Astrocyte (in vitro differentiated cells and primary cell): ENCODE data around the gene EPS8L1. TPM values are rescaled to one million over a fixed set of nuclear protein-coding genes. Genes with fewer than 3 reads are reported as not detected.

ENCODE experiments used
- DNase-seq: peaks from one replicate; pipeline ENCODE4 v3.0.0-alpha.2; 2010; ENCODE audit warnings: low read depth
- FAIRE-seq: peaks from 2 replicates; lab custom pipeline; 2011; peaks lifted over from hg19 to GRCh38; lab: Jason Lieb, UNC
- H2AFZ ChIP-seq: 2 replicates; pipeline ENCODE4 v1.6.0; 2012; ENCODE audit warnings: low read depth, low read length, inconsistent platforms
- H3K27ac ChIP-seq: 2 replicates; pipeline ENCODE4 v1.5.1; 2011; ENCODE audit warnings: low read depth, low read length, inconsistent platforms
- H3K27me3 ChIP-seq: 2 replicates; pipeline ENCODE4 v1.6.0; 2011; ENCODE audit warnings: low read length, inconsistent platforms; ENCODE audit not compliant: insufficient read depth
- H3K36me3 ChIP-seq: 2 replicates; pipeline ENCODE4 v1.5.1; 2011; ENCODE audit warnings: low read length, inconsistent platforms; ENCODE audit not compliant: insufficient read depth
- H3K4me1 ChIP-seq: 2 replicates; pipeline ENCODE4 v1.5.1; 2011; ENCODE audit warnings: low read length, inconsistent platforms; ENCODE audit not compliant: insufficient read depth
- H3K4me2 ChIP-seq: 2 replicates; pipeline ENCODE4 v1.6.0; 2012; ENCODE audit warnings: low read length, inconsistent platforms
- H3K4me3 ChIP-seq: 2 replicates; pipeline ENCODE4 v1.5.1; 2011; ENCODE audit warnings: low read depth, mild to moderate bottlenecking, low read length, inconsistent platforms; ENCODE audit not compliant: insufficient read depth
- H3K79me2 ChIP-seq: 2 replicates; pipeline ENCODE4 v1.6.0; 2012; ENCODE audit warnings: mild to moderate bottlenecking, low read length, inconsistent platforms; ENCODE audit not compliant: insufficient read depth
- H3K9ac ChIP-seq: 2 replicates; pipeline ENCODE4 v1.6.0; 2012; ENCODE audit warnings: mild to moderate bottlenecking, low read length, inconsistent platforms
- H3K9me3 ChIP-seq: 2 replicates; pipeline ENCODE4 v1.5.1; 2012; ENCODE audit warnings: low read depth, mild to moderate bottlenecking, low read length, inconsistent platforms; ENCODE audit not compliant: insufficient read depth
- H4K20me1 ChIP-seq: 2 replicates; pipeline ENCODE4 v1.6.0; 2012; ENCODE audit warnings: low read length, inconsistent platforms; ENCODE audit not compliant: insufficient read depth
- H3K27ac Mint-ChIP-seq: one replicate; pipeline ENCODE4 v1.8.0; 2021; ENCODE audit warnings: mild to moderate bottlenecking, mixed read lengths; ENCODE audit not compliant: unreplicated experiment
- H3K27me3 Mint-ChIP-seq: one replicate; pipeline ENCODE4 v1.8.0; 2021; ENCODE audit warnings: low read depth, mixed read lengths; ENCODE audit not compliant: unreplicated experiment
- H3K36me3 Mint-ChIP-seq: one replicate; pipeline ENCODE4 v1.8.0; 2021; ENCODE audit warnings: low read depth, mixed read lengths; ENCODE audit not compliant: unreplicated experiment
- H3K4me1 Mint-ChIP-seq: one replicate; pipeline ENCODE4 v1.8.0; 2021; ENCODE audit warnings: low read depth, mixed read lengths; ENCODE audit not compliant: unreplicated experiment
- H3K4me3 Mint-ChIP-seq: one replicate; pipeline ENCODE4 v1.8.0; 2021; ENCODE audit warnings: mild to moderate bottlenecking, moderate library complexity, mixed read lengths; ENCODE audit not compliant: unreplicated experiment
- H3K9me3 Mint-ChIP-seq: one replicate; pipeline ENCODE4 v1.8.0; 2021; ENCODE audit warnings: mild to moderate bottlenecking, mixed read lengths; ENCODE audit not compliant: unreplicated experiment
- EZH2 ChIP-seq: IDR thresholded peaks from 2 replicates; pipeline ENCODE4 v1.6.1; 2012; ENCODE audit warnings: mild to moderate bottlenecking, low read length, inconsistent platforms; ENCODE audit not compliant: insufficient read depth
- total RNA-seq: library from RNA; stranded (reverse); gene quantifications from 2 replicates; pipeline ENCODE4 v1.2.1, GENCODE V29; 2021
- TF ChIP-seq, protein P1 (sequence below): IDR thresholded peaks from 2 replicates; pipeline ENCODE4 v1.5.1; 2011; ENCODE audit warnings: low read depth, mild to moderate bottlenecking, inconsistent platforms, low read length, moderate library complexity; ENCODE audit not compliant: insufficient read depth

The EPS8L1 gene
- total RNA-seq, 1 donor from 2014 or later = 9.2 TPM

DNA sequence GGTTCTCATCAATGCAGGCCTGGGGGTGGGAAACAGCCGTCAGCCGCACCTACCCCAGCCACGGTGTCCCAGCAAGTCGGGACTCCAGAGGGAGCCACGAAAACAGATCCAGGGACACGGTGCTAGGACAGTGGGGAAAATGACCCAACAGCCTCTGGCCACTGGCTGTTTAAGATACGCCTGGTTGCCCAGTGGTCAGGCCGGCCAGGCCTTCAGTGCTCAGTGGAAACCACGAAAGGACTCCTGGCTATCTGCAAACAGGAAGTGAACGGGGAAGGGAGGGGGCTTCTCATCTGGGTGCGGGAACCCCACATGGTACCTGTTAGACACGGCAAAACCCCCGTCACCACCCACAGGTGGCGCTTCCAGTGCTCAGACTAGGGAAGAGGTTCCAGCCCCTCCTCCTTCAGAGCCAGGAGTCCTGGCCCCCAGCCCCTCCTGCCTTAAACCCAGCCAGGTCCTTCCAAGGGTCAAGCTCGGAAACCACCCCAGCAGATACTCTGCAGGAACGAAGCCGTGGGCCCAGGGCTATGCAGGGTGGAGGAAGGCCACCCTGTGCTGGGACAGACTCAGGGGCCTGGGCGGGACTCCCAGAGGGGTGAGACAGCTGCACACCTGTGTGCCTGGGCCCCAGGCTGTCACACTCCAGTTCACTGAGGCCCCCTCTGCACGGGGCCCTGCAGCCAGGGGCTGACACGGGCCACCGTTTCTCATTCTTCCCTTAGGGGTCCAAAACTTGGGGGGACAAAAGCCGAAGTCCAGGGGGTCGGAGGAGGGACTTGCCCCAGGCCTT lies 37.3 kb downstream of the EPS8L1 start:
- Histone ChIP-seq H3K4me1 (peaks cover 32% of the 10 kb centered on the region), H3K9ac (peak overlapping the region; percentile 81), H2AFZ (no peak overlapping the region), H3K27ac (peak overlapping the region; percentile 85), H3K79me2 (peaks cover 82% of the 10 kb centered on the region), H3K36me3 (no peaks in the 10 kb centered on the region), H4K20me1 (peaks cover 82% of the 10 kb centered on the region), H3K4me2 (peak overlapping the region; percentile 64), H3K27me3 (no peaks in the 10 kb centered on the region), H3K9me3 (no peaks in the 10 kb centered on the region), H3K4me3 (no peak overlapping the region)
- H3K36me3 Mint-ChIP-seq = no peaks in the 10 kb centered on the region
- H3K4me3 Mint-ChIP-seq = no peak overlapping the region
- no peaks in the 10 kb centered on the region for H3K27me3 Mint-ChIP-seq
- TF ChIP-seq, protein P1, sequence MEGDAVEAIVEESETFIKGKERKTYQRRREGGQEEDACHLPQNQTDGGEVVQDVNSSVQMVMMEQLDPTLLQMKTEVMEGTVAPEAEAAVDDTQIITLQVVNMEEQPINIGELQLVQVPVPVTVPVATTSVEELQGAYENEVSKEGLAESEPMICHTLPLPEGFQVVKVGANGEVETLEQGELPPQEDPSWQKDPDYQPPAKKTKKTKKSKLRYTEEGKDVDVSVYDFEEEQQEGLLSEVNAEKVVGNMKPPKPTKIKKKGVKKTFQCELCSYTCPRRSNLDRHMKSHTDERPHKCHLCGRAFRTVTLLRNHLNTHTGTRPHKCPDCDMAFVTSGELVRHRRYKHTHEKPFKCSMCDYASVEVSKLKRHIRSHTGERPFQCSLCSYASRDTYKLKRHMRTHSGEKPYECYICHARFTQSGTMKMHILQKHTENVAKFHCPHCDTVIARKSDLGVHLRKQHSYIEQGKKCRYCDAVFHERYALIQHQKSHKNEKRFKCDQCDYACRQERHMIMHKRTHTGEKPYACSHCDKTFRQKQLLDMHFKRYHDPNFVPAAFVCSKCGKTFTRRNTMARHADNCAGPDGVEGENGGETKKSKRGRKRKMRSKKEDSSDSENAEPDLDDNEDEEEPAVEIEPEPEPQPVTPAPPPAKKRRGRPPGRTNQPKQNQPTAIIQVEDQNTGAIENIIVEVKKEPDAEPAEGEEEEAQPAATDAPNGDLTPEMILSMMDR = no peak
- TF ChIP-seq EZH2 = no peak
- peak overlapping the region; percentile 92 for H3K27ac Mint-ChIP-seq
- H3K9me3 Mint-ChIP-seq = no peaks in the 10 kb centered on the region
- no peak for FAIRE-seq
- DNase-seq = no peak
- H3K4me1 Mint-ChIP-seq = peaks cover 12% of the 10 kb centered on the region

DNA sequence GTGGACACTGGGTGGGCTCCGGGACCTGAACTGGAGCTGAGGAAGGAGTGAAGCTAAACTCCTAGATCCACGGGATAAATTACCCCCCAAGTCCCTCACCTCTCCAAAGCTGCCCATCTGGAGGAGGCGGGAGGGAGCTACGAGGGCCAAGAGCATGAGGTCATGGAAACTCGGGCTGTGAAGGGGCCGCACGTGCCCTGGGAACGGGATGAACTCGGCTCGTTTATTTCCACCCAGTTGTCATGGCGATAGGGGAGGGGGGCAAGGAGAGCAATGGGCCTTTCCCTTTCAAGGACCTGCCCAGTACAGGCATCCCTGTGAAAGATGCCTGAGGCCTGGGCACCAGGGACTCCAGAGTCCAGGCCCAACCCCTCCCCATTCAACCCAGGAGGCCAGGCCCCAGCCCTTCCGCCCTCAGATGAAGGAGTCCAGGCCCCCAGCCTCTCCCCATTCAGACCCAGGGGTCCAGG lies 37.9 kb downstream of the EPS8L1 start:
- H3K27me3 Mint-ChIP-seq = no peaks in the 10 kb centered on the region
- no peaks in the 10 kb centered on the region for H3K9me3 Mint-ChIP-seq
- Histone ChIP-seq H3K4me2 (peak overlapping the region; percentile 64), H3K27ac (peak overlapping the region; percentile 85), H3K79me2 (peaks cover 78% of the 10 kb centered on the region), H3K4me3 (no peak overlapping the region), H4K20me1 (peaks cover 81% of the 10 kb centered on the region), H3K9me3 (no peaks in the 10 kb centered on the region), H3K9ac (peak overlapping the region; percentile 81), H3K4me1 (peaks cover 39% of the 10 kb centered on the region), H3K27me3 (no peaks in the 10 kb centered on the region), H3K36me3 (no peaks in the 10 kb centered on the region), H2AFZ (no peak overlapping the region)
- no peaks in the 10 kb centered on the region for H3K36me3 Mint-ChIP-seq
- DNase-seq (peak; percentile 78), FAIRE-seq (no peak)
- TF ChIP-seq, protein P1 = no peak
- no peak for TF ChIP-seq EZH2
- H3K27ac Mint-ChIP-seq = peak overlapping the region; percentile 92
- peak overlapping the region; percentile 68 for H3K4me3 Mint-ChIP-seq
- peaks cover 16% of the 10 kb centered on the region for H3K4me1 Mint-ChIP-seq
